Spleen (tissue), 7 donors: Measurements from ENCODE around the gene GDPGP1.

Experiments used
- POLR2A ChIP-seq, 3 donors: fragments of 450-650 bp; IDR thresholded peaks; one replicate each; pipeline ENCODE4 v1.5.1; 2017; ENCODE audit warnings: antibody characterized with exemption in 3 of 3, mild to moderate bottlenecking in 1 of 3
- TF ChIP-seq, protein P1 (sequence below), 11 experiments: fragments of 200-600 bp in 7 of 11; fragments of 450-650 bp in 4 of 11; sonication (generic) in 4 of 11; IDR thresholded peaks in 8 of 11; conservative IDR thresholded peaks in 3 of 11; 1 replicate in 7 of 11; 2 replicates in 4 of 11; pipeline versions ENCODE4 v1.4.0 to v1.8.0; 2016 to 2021; ENCODE audit warnings: antibody characterized with exemption in 11 of 11, inconsistent platforms in 4 of 11, mild to moderate bottlenecking in 1 of 11
- donor health status: DM: no; HTN: no; CAD: no; lungs with moderate emphysema.
- donor health status: DM: no; HTN: no; CAD: no.
- donor health status: DM: no; HTN: no; CAD: no.

DNA sequence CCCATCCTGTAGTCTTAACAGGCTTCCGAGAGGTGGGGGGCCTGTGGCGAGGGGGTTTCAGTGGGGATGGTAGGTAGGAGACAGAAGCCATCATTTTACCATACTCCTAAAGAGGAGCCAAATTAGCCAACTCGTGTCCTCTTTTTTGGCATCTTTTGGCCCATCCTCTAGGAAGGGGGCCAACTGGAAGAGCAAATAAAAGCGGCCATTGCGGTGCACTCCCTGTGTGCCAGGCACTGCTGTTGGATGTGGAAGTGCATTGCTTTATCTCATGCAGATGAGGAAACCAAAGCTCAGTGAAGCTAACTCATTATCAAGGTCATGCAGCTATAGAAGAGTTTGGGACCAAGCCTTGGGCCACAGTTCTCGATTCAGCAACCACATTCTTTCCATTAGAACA, 26.8 kb upstream of the GDPGP1 start:
- TF ChIP-seq, protein P1, sequence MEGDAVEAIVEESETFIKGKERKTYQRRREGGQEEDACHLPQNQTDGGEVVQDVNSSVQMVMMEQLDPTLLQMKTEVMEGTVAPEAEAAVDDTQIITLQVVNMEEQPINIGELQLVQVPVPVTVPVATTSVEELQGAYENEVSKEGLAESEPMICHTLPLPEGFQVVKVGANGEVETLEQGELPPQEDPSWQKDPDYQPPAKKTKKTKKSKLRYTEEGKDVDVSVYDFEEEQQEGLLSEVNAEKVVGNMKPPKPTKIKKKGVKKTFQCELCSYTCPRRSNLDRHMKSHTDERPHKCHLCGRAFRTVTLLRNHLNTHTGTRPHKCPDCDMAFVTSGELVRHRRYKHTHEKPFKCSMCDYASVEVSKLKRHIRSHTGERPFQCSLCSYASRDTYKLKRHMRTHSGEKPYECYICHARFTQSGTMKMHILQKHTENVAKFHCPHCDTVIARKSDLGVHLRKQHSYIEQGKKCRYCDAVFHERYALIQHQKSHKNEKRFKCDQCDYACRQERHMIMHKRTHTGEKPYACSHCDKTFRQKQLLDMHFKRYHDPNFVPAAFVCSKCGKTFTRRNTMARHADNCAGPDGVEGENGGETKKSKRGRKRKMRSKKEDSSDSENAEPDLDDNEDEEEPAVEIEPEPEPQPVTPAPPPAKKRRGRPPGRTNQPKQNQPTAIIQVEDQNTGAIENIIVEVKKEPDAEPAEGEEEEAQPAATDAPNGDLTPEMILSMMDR (IDR thresholded peaks at IDR 0.05 in 8 of 11, conservative IDR thresholded peaks at IDR 0.05 in 3 of 11) = no peak
- no peak for TF ChIP-seq POLR2A (IDR thresholded peaks at IDR 0.05)
